GM21528 (cell line): ENCODE data around the gene RASL12.
"Not testable (repeated sequence)": the region's sequence is repeated elsewhere in the genome, so short reads cannot be mapped to it uniquely, and the experiment has no call there.

ENCODE experiments used
- ATAC-seq: cut with Tn5 transposase; IDR thresholded peaks from one replicate; pipeline ENCODE4 v1.9.1; 2021; ENCODE audit warnings: mild to moderate bottlenecking, moderate library complexity; ENCODE audit not compliant: unreplicated experiment, low FRiP score

Gene RASL12

DNA sequence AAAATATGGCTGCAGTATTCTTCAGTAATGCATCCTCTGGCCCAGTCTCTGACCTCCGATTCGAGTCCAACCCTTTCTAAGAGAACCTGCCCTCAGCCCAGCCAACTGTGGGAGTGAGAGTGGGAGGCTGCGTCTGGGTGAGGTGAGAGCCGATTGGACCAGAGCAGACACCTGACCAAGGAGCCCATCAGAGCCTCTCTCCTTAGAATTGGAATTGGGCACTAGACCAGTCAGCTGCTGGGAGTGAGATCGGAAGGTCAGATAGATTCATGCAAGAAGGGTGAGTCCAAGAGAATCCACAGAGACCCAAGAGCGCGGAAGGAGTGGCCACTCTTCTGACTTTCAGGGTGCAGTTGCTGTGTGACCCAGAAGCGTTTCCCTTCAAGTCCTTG is 10.2 kb downstream of the RASL12 start:
- no peak for ATAC-seq

DNA sequence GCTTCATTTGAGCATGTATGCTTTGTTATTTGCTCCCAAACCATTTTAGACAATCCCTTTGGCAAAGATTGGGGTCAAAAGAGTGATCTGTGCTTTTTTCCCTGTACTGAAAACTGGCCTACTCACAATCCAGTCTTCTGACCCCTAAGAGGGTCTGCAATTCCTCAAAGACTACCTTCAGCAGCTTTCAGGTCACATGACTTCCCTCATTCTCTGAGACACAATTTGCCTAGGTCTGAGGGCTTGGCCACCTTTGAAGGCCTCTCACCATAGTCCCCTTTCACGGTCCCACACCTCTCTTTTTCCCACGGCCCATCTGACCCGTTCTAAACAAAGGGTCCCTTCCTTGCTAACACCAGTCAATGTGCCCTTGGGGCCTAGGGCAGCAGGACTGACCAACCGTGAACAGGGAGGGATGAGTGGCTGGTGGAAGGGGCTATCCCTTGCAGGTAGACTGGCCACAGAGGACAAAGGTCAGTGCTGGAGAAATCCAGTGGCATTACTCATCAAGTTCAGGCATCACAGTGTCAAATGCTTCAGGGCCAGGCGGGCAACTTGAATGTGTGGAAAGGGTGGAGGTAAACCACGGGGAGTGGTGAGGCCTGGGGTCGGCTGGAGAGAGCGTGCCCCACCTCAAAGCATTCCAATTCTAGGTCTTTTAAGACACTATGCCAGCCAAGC is 10.8 kb downstream of the RASL12 start:
- no peak for ATAC-seq

DNA sequence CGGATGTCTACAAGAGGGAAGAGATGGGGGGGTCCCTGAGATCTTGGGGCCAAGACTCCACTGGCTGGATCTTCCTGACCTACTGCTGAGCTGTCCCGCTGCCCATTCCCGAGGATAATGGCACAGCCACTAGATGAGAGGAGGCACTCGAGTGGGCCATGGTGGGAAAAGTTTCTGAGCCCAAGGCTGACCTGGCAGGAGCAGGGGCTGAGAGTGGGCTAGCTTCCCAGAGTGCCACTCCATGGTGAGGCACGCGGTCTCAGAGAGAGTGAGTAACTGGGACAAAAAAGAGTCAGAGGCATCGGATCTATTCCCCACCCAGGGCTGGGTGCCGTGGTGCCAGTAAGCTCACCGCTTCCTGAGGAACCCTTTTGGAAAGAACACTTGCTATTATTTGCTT is 11.7 kb downstream of the RASL12 start:
- ATAC-seq: no peak

DNA sequence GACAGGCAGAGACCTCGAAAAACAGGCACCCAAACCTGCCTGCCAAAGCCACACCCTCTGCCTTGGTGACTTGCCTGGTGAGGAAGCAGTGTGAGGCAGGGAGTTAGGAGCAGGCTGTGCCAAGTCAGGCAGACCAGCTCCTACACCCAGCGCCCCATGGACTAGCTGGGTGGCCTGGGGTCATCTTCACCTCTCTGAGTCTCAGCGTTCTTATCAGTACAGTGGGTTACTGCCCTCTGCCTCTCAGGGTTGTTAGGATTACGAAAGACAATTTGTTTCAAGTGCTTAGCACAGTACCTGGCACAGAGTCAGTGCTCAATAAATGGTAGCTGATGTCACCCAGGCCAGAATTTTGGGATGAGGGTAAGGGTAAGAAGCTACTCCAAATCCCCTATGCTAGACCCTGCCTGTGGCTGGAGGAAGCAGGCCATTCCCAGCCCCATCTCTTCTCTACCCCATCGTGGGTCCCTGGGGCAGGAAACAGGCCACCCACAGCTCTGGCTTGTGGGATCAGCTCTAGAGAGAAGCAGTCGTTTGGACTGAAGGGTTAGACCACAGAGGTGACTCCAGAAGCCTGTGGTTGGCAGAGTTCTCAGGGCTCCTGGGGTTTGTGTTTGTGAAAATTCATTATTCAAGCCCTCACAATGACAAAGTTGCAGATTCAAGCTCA is 12.5 kb downstream of the RASL12 start:
- ATAC-seq: no peak

DNA sequence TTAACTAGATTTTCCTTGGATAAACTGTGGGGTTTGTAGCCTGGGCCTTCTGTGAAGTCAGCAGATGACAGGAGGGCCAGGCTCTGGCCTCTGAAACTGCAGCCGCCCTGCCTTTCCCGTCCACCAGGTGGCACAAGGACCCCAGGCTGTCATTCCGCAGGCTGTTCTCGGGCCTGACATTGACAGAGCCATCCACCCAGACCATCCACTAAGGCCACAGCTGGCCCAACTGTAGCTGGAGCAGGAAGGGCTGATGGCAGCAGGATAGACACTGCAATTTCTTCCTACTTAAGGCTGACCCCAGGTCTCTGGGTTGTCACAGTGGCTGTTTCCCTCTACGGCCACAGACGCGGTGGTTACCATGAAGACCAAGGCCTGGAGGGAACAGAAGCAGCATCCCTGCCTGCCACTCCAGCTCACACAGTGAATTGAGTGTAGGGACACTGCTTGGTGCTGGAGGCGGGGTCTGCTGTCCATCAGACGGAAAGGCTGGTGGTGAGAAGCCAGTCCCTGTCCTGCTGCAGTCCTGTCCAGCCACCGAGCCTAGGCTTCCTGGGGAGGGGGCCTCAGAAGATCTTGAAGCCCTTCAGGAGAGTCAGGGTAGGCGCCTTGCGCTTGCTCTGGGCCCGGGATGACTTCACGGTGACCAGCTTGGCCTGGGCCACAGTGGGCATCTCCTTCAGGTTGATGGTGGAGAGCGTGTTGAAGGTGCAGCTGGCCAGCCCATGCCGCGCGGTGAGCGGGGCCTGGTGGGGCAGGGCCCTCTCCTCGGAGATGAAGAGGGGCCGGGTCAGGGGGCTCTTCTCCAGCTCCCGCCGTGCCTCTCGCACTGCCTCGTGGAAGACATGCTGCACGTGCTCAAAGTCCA is 13.2 kb downstream of the RASL12 start:
- ATAC-seq: no peak

DNA sequence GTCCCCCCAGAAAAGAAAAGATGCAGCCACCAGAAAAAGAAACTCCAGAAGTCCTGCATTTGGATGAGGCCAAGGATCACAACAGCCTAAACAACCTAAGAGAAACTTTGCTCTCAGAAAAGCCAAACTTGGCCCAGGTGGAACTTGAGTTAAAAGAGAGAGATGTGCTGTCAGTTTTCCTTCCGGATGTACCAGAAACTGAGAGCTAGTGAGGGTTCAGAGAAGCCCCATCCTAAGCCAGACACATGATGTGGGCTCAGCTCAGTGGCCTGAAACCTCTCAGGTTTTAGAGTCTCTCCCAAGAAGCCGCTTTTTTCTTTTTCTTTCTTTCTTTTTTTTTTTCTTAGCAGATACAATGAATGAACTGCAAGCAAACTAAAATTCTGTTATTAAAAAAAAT is 14.8 kb downstream of the RASL12 start:
- no peak for ATAC-seq

DNA sequence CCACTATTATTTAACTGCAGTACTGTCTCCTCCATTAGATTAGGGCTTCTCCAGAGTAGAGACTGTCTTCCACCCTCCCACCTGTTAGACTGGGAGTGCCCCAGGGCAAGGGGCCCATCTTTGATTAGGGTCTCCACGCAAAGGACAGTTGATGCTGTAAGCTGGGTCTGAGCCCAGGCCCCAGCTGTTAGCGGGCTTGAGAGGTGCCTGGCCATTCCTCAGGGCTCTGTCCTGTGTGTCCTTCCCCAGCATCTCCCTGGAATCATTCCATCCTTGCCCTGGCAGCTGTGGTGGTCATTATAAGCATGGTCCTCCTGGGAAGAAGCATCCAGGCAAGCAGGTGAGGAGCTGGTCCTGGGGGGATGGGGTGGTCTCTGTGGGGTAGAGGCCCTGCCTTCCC is 16.5 kb downstream of the RASL12 start:
- no peak for ATAC-seq

DNA sequence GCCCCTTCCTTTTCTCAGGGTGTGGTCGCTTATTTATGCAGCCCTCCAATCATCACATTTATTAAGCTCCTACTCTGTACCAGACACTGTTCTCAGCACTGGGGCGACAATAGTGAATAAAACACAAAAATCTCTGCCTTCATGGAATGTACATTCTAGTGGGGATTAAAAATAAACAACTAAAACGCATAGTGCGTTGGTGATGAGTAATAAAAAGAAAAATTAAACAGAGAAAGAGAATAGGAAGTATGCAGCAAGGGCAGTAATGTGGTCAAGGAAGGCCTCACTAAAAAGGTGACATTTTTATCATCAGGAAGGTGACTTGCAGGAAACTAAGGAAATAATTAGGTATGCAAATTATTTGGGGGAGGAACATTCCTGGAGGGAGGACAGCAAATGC is 17.5 kb downstream of the RASL12 start:
- no peak for ATAC-seq

DNA sequence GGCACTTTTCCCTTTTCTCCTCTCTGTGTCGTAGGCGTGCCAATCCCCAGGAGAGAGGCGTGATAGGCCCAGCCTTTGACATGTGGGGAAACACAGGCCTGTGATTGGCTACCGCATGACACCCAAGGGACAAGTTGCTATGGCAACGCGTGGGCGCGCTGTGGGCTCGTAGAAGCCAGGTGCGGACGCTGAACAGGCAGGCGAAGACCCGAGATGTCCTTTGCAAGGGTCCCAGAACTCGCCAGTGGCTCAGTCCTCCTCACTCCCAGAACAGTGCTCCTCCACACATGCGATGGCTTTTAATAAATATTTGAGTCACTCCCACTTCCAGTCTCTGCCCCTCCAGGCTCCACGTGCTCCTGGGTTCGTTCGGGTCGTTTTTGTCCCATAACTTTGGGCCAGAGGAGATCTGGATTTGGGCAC is 18.4 kb downstream of the RASL12 start:
- peak; percentile 73 for ATAC-seq

DNA sequence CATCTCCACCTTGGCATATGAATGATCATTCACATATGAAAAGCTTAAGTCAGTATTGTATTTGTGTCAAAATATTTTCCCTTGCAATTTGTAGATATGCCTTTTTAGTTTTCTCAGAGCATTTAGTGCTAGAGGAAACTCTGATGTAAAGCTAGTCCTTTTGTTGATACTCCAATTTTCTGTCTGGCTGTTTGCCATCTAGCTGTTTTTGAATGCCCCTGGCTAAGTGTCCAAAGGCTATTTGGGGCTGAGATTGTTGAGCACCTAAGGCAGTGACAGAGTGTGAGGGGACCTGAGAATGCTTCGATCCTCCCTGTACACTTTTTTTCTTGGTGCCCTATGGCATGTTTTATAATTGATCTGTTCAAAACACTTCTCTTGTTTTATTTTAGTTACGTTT is 19.6 kb downstream of the RASL12 start:
- ATAC-seq: no peak

DNA sequence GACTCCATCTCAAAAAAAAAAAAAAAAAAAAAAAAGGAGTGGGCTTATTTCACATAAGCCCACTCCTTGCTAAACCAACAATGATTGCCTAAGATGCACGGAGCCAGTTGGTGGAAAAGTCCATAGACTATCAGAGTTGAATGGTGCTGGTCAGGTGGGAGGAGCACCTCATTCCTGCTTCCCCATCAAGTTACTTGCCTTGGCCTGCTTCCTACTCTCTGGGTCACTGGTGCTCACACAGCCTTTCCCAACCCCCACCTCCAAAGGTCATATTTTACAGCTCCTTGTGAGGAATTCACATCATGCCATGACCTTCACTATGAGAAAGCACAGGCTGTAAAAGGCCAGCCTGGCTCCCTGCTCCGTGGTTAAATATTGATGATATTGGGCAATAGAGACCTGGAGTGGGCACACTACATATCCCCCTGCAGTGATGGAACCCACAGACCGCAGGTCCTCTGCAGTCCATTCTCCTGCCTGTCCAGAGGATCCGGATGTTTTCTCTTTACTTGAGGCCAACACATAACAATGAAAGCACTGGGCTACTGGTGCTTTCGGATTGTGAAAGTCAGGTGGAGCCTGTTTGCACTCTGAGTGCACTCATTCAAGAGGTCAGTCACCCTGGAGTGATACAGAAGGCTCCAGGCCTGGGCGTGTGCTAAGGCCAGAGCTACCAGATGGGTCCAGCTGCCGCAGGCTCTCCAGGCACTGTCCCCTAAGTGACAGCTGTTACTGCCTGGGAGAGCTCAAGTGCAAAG is 22.9 kb downstream of the RASL12 start, which contains the start of gene SLC51B:
Gene SLC51B, plus strand, starts transcription at position 664 of the 758 bp plus-strand sequence. CDS start 4,618 bp downstream, outside the sequence.
- no peak for ATAC-seq

DNA sequence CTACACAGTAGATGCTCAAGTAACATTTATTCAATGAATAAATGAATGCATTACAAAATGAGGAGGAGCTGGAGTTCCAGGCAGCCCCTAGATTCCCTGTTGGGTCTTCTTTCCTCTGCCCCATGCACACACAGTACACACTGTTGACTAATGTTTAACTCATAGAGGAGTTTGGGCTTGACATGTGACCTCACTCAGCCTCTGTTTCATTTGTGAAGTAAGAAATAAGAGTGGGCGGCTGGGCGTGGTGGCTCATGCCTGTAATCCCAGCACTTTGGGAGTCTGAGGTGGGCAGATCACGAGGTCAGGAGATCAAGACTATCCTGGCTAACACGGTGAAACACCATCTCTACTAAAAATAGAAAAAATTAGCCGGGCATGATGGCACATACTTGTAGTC is 23.6 kb downstream of the RASL12 start:
- not testable (repeated sequence) for ATAC-seq

DNA sequence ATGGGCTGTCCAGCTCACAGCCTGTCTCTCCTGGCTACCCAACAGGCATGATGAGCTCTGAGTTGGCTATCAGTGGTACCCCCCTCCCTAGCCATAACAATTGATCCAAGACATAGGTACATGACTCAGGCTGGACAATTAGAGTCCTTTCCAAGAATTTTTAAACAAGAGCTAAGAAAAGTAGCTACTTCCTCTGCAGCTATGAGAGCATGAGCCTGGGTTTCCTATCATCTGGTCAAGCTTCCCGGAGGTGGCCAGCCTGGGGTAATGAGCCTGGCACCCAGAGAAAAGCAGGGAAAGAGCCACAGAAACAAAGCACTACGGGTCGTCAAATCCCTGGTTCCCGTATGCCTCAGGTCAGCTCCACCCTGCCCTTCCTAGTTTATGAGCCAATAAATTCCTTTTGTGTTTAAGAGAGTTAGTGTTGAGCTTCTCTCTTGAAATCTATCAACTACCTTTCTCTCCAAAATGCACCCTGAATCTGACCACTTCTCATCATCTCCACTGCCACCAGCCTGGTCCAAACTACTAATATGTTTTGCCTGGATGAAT is 24.9 kb downstream of the RASL12 start:
- no peak for ATAC-seq

DNA sequence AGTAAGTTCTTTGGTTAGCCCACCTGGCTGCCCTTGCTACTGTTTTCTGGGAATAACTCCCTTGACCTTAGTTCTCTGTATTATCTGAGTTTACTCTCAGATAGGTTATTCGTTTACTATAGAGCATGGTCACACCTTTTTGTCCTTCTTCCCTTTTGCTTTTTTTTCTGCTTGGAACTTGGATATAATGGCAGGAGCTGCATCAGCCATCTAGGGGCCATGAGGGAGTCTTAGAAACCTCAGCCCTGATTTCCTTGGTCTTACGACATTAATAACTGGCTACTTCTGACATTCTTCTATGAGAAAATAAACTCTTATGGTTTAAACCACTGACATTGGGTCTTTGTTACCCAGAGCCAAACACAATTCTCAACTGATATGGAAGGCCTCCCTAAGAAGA is 26.0 kb downstream of the RASL12 start:
- ATAC-seq: no peak

DNA sequence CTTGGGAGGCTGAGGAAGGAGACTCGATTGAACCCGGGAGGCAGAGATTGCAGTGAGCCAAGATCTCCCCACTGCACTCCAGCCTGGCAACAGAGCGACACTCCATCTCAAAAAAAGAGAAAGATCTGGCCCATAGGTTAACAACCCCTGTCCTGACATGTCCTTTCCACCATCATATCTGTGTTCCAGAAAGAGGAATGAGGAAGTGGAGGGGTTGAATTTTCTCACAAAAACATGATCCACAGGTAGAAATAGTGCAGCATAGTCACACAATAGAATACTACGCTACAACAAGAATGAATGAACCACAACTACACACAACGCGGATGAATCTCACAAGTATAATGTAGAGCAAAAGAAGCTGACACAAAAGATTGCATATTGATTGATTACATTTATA is 27.3 kb downstream of the RASL12 start:
- no peak for ATAC-seq

DNA sequence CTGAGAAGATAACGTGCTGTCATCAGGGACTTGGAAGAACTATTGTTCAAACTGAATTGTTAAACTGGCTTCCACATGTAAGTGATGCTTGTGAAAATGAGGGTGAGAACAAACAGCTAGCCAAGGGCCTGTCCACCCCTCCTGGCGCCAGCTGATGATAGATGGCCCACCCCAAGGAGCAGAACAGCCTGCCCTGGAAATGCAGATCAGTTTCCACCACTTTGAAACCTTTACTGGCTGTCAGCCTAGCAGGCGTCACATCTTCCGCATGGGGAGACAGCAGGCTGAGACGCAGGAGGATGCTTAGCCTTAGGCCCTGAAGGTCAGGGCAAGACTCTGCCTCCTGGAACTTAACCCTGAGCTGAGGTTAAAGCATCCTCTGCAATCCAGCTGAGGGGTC is 29.0 kb downstream of the RASL12 start:
- no peak for ATAC-seq

DNA sequence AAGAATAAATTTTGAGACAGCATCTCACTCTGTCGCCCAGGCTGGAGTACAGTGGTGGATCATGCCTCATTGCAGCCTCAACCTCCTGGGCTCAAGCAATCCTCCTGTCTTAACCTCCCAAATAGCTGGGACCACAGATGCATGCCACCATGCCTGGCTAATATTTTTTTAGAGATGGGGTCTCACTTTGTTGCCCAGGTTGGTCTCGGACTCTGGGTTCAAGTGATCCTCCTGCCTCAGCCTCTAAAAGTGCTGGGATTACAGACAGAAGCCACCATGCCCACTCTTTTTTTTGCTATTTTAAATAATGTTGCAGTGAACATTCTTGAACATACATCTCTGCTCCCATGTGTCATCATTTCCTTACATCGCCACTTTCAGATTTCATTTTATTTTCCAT is 29.4 kb downstream of the RASL12 start:
- ATAC-seq: no peak

DNA sequence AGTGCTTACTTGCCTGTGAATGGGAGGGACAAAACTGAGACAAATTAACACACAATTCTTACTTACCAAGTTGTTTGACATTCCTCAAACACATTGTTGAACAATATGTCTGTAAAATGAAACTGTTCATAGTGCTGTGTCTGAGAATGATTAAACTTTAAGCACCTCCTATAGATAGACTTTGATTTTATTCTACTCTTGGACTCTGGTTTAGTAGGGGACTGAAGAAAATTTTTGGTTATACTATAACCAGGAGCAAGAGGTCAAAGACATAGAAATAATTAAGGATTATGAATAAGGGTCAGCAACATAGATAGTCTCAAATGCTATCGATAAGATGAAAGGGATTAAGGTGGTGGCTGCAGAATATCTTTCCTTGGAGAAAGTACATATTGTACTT is 30.5 kb downstream of the RASL12 start:
- ATAC-seq: no peak

DNA sequence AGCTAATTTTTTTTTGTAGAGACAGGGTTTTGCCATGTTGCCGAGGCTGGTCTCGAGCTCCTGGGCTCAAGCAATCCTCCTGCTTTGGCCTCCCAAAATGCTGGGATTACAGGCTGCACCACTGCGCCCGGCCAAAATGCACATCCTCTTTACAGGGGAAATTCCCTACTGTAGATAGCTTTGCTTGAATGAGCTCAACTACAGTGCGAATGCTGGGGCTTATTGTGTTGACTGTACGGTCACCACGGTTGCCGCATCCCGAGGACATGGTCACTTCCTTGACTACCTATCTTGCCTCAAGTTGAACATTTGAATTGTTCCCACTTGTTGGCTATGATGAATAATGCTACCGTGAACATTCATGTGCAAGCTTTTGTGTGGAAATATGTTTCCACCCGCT is 33.1 kb downstream of the RASL12 start:
- ATAC-seq: no peak

DNA sequence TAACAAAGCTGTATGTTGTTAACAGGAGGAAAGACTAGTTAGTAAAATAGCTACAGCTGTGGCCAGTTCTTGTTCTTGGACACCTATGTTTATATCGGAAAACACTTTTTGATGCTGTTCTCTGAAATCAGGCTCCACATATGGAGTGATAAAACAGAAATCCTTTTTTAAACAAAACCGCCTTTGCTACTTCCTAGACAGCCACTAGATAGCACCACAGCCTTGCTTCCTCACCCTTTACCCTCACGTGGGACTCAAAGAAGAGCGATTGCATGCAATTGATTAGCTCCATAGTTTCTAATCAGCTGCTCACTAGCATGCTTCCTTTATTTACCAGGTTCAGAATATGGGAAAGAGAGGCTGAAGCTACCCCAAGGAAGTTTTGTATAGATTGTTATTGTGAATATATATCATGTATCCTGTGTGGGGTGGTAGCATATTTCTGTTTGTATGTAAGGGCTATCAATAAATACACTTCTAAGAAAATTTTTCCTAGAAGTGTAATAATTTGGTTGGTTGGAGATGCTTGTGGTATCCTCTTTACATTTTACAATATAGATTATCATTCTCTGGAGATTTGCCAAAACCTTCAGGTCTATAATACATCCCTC is 34.0 kb downstream of the RASL12 start:
- no peak for ATAC-seq
